Ovary (tissue), 9 donors: ENCODE data around the gene CCND1. TPM values are rescaled to one million over a fixed set of nuclear protein-coding genes. Genes with fewer than 3 reads are reported as not detected.

Experiments
- DNase-seq, 5 donors: peaks; one replicate each; pipeline ENCODE4 v3.0.0-alpha.2; 2019 to 2020
- H3K27ac ChIP-seq, 2 donors: fragments of 200-600 bp; one replicate each; pipeline versions ENCODE4 v1.5.1 to v1.8.0; 2019 to 2022
- H3K27me3 ChIP-seq: fragments of 200-600 bp; one replicate; pipeline ENCODE4 v1.8.0; 2022
- H3K36me3 ChIP-seq: fragments of 200-600 bp; sonication (generic); one replicate; pipeline ENCODE4 v1.5.1; 2019
- H3K4me1 ChIP-seq: one replicate; pipeline ENCODE4 v1.8.1; 2013; ENCODE audit warnings: mild to moderate bottlenecking, moderate library complexity; ENCODE audit not compliant: insufficient read depth
- H3K4me3 ChIP-seq: fragments of 200-600 bp; sonication (generic); one replicate; pipeline ENCODE4 v1.5.1; 2017
- H3K9me3 ChIP-seq, 2 donors: fragments of 200-600 bp in 1 of 2; sonication (generic) in 1 of 2; one replicate each; pipeline versions ENCODE4 v1.5.1 to v1.8.1; 2013 to 2019; ENCODE audit warnings: mild to moderate bottlenecking in 1 of 2, moderate library complexity in 1 of 2
- EP300 ChIP-seq: sonication (generic); formaldehyde crosslinking; IDR thresholded peaks from one replicate; pipeline ENCODE4 v1.6.1; 2017; ENCODE audit warnings: antibody characterized with exemption
- POLR2A ChIP-seq: fragments of 450-650 bp; IDR thresholded peaks from one replicate; pipeline ENCODE4 v1.6.1; 2017; ENCODE audit warnings: antibody characterized with exemption, mild to moderate bottlenecking, moderate library complexity
- WGBS, 3 donors: extraction: QIAGEN DNeasy Blood & Tissue Kit in 1 of 3; methylation state at CpG; one replicate each; pipeline versions ENCODE4 v1.1.5 to v1.1.7; 2013 to 2017; 5-methylcytosine and 5-hydroxymethylcytosine counted together
- intact Hi-C, 4 donors: fragments of 100-400 bp; cut with DNase I; formaldehyde crosslinking; loops; one replicate each; pipeline versions ENCODE4 v1.11.0 to v1.15.1; 2022 to 2023
- polyA plus RNA-seq, 2 donors: library from polyadenylated mRNA; stranded (reverse); fragments of 200-250 nt in 1 of 2; fragments of 350-450 nt in 1 of 2; fragmentation: Illumina TruSeq in 1 of 2; extraction: RNeasy Lipid Tissue Mini Kit (QIAGEN cat#74804) in 1 of 2; gene quantifications; one replicate each; pipeline ENCODE4 v1.2.3, GENCODE V29; 2013 to 2014
- total RNA-seq, 7 donors: library from RNA; depleted of rRNA in 2 of 7; stranded (reverse); fragments of >200 nt in 2 of 7; fragmentation: NEBNext Ultra II Directional in 3 of 7; extraction: Animal tissue kit (Norgen Biotek cat#: 25700) in 3 of 7; gene quantifications; one replicate each; pipeline versions ENCODE4 v1.1.0 to v1.2.4, GENCODE V29; 2016 to 2023
- TF ChIP-seq, protein P1 (sequence below), 3 donors: fragments of 450-650 bp in 2 of 3; fragments of 200-600 bp in 1 of 3; IDR thresholded peaks; one replicate each; pipeline versions ENCODE4 v1.5.1 to v1.8.0; 2016 to 2022; ENCODE audit warnings: antibody characterized with exemption in 3 of 3, mild to moderate bottlenecking in 1 of 3
- donor health status: DM: no; HTN: no; CAD: no; lungs with moderate emphysema.
- donor health status: DM: no; HTN: no; CAD: no.
- donor health status: Bipolar disorder and iron deficiency.
- donor health status: DM: yes; HTN: yes; CAD: no.
- donor health status: DM: no; HTN: no; CAD: no.
- donor health status: DM: yes; HTN: yes; CAD: no.

The CCND1 gene
- total and polyA plus RNA-seq, 9 donors: 3.4 to 58.9 (median 19.2) TPM

DNA sequence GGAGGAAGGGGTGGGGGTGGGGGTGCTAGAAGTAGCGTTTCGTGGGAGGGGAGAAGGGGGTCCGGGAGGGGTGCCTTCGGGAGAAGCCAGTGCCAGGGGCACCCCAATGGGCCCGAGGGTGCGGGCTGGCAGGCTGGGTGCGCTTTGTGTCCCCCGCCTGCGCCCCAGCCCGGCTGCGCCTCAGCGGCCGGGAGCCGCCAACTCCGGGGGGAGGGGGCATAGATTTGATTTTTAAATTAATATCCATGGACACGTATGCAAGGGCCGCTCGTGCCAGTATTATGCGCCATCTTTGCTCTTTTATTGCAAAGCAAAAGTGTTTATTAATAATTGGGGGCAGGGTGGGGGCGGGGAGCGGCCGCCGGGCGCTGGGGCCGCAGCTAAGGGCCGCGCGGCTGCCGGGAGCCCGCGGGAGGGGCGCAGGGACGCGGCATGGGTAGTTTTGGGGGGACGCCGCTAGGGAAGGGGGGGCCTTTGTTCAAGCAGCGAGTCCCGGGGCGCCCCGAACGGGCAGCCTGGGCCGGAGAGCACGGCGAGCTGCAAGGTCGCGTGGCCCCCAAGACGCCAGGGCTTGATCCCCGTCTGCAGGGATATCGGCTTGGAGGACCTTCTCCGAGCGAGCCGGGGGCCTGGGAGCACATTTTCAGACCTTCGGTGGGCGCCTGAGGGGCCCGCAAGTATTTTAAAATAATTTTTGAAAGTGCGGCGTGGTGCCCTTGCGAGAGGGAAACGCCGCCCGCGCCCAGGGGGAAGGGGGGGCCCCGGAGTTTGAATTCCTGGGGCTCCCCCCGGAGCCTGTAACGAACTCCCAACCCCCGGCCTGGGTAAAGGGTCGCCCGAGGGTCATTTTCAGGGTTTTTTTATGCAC, 959 bp downstream of the CCND1 start:
- WGBS, 3 donors: 2 to 3% (median 2%) methylated on average over 49 to 68 of the region's 68 CpGs
- TF ChIP-seq, protein P1, sequence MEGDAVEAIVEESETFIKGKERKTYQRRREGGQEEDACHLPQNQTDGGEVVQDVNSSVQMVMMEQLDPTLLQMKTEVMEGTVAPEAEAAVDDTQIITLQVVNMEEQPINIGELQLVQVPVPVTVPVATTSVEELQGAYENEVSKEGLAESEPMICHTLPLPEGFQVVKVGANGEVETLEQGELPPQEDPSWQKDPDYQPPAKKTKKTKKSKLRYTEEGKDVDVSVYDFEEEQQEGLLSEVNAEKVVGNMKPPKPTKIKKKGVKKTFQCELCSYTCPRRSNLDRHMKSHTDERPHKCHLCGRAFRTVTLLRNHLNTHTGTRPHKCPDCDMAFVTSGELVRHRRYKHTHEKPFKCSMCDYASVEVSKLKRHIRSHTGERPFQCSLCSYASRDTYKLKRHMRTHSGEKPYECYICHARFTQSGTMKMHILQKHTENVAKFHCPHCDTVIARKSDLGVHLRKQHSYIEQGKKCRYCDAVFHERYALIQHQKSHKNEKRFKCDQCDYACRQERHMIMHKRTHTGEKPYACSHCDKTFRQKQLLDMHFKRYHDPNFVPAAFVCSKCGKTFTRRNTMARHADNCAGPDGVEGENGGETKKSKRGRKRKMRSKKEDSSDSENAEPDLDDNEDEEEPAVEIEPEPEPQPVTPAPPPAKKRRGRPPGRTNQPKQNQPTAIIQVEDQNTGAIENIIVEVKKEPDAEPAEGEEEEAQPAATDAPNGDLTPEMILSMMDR (IDR thresholded peaks at IDR 0.05): no peak
- no peak for TF ChIP-seq POLR2A
- no peak for TF ChIP-seq EP300
- DNase-seq: no peak
- peaks cover 5% of the 10 kb centered on the region for H3K4me1 ChIP-seq
- H3K27ac ChIP-seq: peak overlapping the region in 1 of 2 donors; percentile 28
- peak overlapping the region; percentile 57 for H3K4me3 ChIP-seq
- H3K27me3 ChIP-seq: peaks cover 7% of the 10 kb centered on the region
- H3K9me3 ChIP-seq: no peaks in the 10 kb centered on the region
- intact Hi-C loops: loop anchor here in 3 of 4 donors (5.0 to 10.0 kb wide), 2 partner anchors 537 to 540 kb away; no protein-coding TSS in a partner anchor
- no peaks in the 10 kb centered on the region for H3K36me3 ChIP-seq

DNA sequence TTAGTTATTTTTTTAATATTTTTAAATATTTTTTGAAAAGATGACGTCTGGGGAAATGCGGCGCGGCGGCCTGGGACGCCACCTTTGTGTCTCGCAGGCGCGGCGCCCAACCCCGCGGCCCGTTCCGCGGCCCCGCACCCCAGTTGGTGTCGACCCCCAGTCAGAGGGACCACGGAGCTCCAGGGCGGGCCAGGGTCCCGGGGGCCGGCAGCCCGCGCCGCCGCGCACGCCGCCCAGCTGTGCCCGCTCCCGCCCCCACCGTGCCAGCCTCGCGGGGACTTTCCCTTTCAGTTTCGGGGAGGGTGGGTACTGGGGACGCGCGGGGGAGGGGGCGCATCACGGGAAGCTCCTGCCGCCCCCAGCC, 1.6 kb downstream of the CCND1 start:
- no peaks in the 10 kb centered on the region for H3K36me3 ChIP-seq
- intact Hi-C loops: loop anchor here in 3 of 4 donors (5.0 to 10.0 kb wide), 2 partner anchors 538 to 540 kb away; no protein-coding TSS in a partner anchor
- TF ChIP-seq, protein P1 (IDR thresholded peaks at IDR 0.05): no peak
- TF ChIP-seq POLR2A (no peak), EP300 (no peak)
- H3K27ac ChIP-seq: no peak overlapping the region
- H3K4me1 ChIP-seq: peaks cover 5% of the 10 kb centered on the region
- peaks cover 7% of the 10 kb centered on the region for H3K27me3 ChIP-seq
- 0 to 1% (median 0%) methylated on average over 28 to 40 of the region's 40 CpGs for WGBS, 3 donors
- H3K9me3 ChIP-seq: no peaks in the 10 kb centered on the region
- H3K4me3 ChIP-seq: peak overlapping the region; percentile 57
- DNase-seq: no peak

DNA sequence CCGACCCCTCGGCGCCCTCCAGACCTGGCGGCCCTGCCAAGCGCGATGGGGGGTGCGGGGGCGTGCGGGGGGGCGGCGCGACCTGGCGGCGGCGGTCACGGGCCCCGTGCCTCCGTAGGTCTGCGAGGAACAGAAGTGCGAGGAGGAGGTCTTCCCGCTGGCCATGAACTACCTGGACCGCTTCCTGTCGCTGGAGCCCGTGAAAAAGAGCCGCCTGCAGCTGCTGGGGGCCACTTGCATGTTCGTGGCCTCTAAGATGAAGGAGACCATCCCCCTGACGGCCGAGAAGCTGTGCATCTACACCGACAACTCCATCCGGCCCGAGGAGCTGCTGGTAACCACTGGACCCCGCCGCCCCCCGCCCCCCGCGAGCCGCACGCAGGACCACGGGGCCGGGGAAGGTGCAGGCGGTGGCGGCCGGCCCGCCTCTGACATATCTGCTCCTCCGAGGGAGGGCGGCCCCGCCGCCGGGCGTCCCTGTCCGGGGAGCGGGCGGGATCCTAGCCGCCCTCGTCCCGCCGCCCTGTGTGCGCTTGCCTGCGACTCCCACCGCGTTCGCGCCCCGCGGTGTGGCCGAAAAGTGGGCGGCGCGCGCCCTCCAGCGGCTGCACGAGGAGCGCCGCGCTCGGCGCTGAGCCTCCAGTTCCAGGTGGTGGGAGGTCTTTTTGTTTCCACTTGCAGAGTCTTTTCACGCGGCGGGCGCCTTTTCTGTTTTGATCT, 2.1 kb downstream of the CCND1 start:
- WGBS, 3 donors: 0 to 1% (median 0%) methylated on average over 60 to 81 of the region's 81 CpGs
- H3K27me3 ChIP-seq: peaks cover 5% of the 10 kb centered on the region
- TF ChIP-seq EP300 (no peak), POLR2A (no peak)
- TF ChIP-seq, protein P1 (IDR thresholded peaks at IDR 0.05): peak; percentile 80 to 86 (median 81)
- H3K9me3 ChIP-seq: no peaks in the 10 kb centered on the region
- intact Hi-C loops: loop anchor here (1.0 to 10.0 kb wide), 3 partner anchors 538 to 543 kb away; no protein-coding TSS in a partner anchor
- no peaks in the 10 kb centered on the region for H3K36me3 ChIP-seq
- peak; percentile 57 to 86 (median 76) for DNase-seq
- no peak overlapping the region for H3K27ac ChIP-seq
- H3K4me1 ChIP-seq: peaks cover 5% of the 10 kb centered on the region
- H3K4me3 ChIP-seq: peak overlapping the region; percentile 57

DNA sequence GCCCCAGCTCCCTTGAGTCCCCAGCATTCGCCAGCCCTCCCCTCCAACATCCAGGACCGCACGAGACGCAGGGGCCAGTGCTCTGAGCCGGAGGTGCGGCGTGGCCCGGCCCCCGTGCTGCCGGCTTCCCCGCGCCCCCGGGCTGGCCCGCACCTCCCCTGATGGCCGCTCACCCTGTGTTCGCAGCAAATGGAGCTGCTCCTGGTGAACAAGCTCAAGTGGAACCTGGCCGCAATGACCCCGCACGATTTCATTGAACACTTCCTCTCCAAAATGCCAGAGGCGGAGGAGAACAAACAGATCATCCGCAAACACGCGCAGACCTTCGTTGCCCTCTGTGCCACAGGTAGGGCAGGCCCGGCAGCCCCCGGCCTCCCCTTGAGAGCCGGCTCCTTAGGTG, 2.7 kb downstream of the CCND1 start:
- WGBS, 3 donors: 8 to 22% (median 14%) methylated on average over 27 of the region's 27 CpGs
- no peak overlapping the region for H3K27ac ChIP-seq
- H3K27me3 ChIP-seq: no peaks in the 10 kb centered on the region
- DNase-seq: no peak
- intact Hi-C loops: loop anchor here (1.0 to 10.0 kb wide), 3 partner anchors 539 to 543 kb away; no protein-coding TSS in a partner anchor
- peaks cover 5% of the 10 kb centered on the region for H3K4me1 ChIP-seq
- peak overlapping the region; percentile 57 for H3K4me3 ChIP-seq
- no peaks in the 10 kb centered on the region for H3K9me3 ChIP-seq
- H3K36me3 ChIP-seq: no peaks in the 10 kb centered on the region
- TF ChIP-seq, protein P1 (IDR thresholded peaks at IDR 0.05): no peak
- TF ChIP-seq EP300 (no peak), POLR2A (no peak)
